ENCODE measurements around the gene TESMIN. TPM values are rescaled to one million over a fixed set of nuclear protein-coding genes. Genes with fewer than 3 reads are reported as not detected.

TESMIN gene
- total RNA-seq, 4 donors from 2014 or later: 1.00 to 7.5 (median 4.2) TPM

DNA sequence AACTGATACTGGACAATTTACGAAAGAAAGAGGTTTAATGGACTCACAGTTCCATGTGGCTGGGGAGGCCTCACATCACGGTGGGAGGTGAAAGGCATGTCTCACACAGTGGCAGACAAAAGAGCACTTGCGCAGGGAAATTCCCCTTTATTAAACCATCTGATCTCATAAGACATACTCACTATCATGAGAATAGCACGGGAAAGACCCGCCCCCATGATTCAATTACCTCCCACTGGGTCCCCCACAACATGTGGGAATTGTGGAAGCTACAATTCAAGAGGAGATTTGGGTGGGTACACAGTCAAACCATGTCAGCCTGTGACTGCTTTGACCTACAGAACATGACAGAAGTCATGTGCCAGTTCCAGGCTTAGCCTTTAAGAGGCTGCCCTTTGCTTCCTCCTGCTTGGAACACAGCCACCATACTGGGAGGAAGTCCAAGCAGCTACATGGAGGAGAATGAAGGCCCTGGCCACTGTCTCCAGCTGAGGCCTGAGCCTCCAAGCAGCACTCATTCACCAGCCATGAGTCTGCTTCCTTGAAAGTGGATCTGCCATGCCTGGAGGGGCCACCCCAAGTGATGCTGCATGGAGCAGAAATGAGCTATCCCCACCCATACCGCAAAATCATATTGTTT is 77.9 kb downstream of the TESMIN start:
- Histone ChIP-seq H3K36me3 (no peaks in the 10 kb centered on the region), H3K9me3 (no peaks in the 10 kb centered on the region), H3K27me3 (peaks cover 4% of the 10 kb centered on the region), H3K27ac (no peak overlapping the region), H3K4me3 (no peak overlapping the region), H3K4me1 (no peaks in the 10 kb centered on the region)
- WGBS, 2 donors (ENCODE audit: low coverage in 1 of 2): 82% methylated on average over 6 of the region's 6 CpGs; no CpG with 5 or more reads in 1 of the 2 donors
- intact Hi-C loops (cut with DNase I; ENCODE audit: low total_unique reads): no loop called here
- TF ChIP-seq EP300 (IDR thresholded peaks at IDR 0.05; ENCODE audit: low read depth) (no peak), POLR2AphosphoS5 (IDR thresholded peaks at IDR 0.05) (no peak)
- in situ Hi-C loops (cut with MboI; ENCODE audit: low pct_ligation_motif_present in 1 of 4, low pct_unique_long_range_greater_than_20kb in 1 of 4, low sequenced_read_pairs in 3 of 4): no loop called here
- DNase-seq: no peak

DNA sequence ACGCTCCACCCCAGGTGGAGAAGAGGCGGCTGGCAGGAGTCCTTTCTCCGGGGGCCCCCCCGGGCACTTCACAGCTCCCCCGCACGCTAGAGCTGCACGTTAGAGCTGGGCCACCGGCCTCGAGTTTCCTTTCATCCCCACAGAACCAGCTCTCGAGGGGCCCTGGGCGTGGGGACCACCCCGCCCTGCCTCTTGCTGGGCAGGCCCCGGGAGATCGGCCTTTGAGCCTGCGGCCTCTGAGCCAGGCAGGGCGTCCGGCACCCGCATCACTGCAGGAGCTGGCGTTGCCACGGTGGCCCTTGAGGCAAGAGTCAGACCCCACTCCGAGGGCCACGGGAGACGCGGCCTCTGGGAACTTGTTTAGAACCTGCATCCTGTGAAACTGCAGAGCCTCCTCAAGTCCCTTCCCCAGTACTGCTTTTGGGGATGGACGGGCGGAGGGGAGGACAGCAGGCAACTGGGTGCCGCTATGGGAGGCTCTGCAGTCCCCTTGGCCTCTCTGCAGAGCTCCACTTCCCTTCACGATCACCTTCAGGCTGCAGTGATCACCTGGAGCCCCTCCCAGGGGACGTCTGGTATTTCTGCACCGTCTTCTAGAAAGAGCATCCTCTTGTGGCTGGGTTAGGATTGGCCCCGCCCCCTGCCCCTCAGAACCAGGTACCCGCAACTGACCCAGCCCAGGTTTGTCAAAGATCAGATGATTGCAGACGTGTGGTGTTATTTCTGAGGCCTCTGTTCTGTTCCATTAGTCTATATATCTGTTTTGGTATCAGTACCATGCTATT is 80.9 kb downstream of the TESMIN start:
- TF ChIP-seq CTCF (IDR thresholded peaks at IDR 0.05): no peak
- Histone ChIP-seq H3K4me3 (no peak overlapping the region), H3K27ac (no peak overlapping the region), H3K27me3 (no peaks in the 10 kb centered on the region), H3K9me3 (no peaks in the 10 kb centered on the region), H3K36me3 (no peaks in the 10 kb centered on the region), H3K4me1 (no peaks in the 10 kb centered on the region)
- intact Hi-C loops (cut with DNase I; ENCODE audit: low total_unique reads): no loop called here
- 85% methylated on average over 31 of the region's 33 CpGs; no CpG with 5 or more reads in 1 of the 2 donors for WGBS, 2 donors (ENCODE audit: low coverage in 1 of 2)
- no peak for DNase-seq
- in situ Hi-C loops (cut with MboI; ENCODE audit: low pct_ligation_motif_present in 1 of 4, low pct_unique_long_range_greater_than_20kb in 1 of 4, low sequenced_read_pairs in 3 of 4): no loop called here

- no peak for TF ChIP-seq POLR2AphosphoS5 (IDR thresholded peaks at IDR 0.05)
- no peak for TF ChIP-seq POLR2A (IDR thresholded peaks at IDR 0.05)
- no peak for TF ChIP-seq CTCF (IDR thresholded peaks at IDR 0.05)
- TF ChIP-seq EP300 (IDR thresholded peaks at IDR 0.05; ENCODE audit: low read depth): no peak
- DNase-seq: no peak
- H3K36me3 ChIP-seq: no peaks in the 10 kb centered on the region
- H3K27me3 ChIP-seq: no peaks in the 10 kb centered on the region
- in situ Hi-C loops (cut with MboI; ENCODE audit: low pct_ligation_motif_present in 1 of 4, low pct_unique_long_range_greater_than_20kb in 1 of 4, low sequenced_read_pairs in 3 of 4) (no loop called here), intact Hi-C loops (cut with DNase I; ENCODE audit: low total_unique reads) (no loop called here)
- no peaks in the 10 kb centered on the region for H3K4me1 ChIP-seq
- no peak overlapping the region for H3K27ac ChIP-seq
- no peak overlapping the region for H3K4me3 ChIP-seq
- WGBS, 2 donors (ENCODE audit: low coverage in 1 of 2): 84 to 86% methylated on average over 11 to 24 of the region's 27 CpGs
- no peaks in the 10 kb centered on the region for H3K9me3 ChIP-seq
Measured at GRCh38 chr11:68669301-68670090, 81.8 kb downstream of the TESMIN start.

DNA sequence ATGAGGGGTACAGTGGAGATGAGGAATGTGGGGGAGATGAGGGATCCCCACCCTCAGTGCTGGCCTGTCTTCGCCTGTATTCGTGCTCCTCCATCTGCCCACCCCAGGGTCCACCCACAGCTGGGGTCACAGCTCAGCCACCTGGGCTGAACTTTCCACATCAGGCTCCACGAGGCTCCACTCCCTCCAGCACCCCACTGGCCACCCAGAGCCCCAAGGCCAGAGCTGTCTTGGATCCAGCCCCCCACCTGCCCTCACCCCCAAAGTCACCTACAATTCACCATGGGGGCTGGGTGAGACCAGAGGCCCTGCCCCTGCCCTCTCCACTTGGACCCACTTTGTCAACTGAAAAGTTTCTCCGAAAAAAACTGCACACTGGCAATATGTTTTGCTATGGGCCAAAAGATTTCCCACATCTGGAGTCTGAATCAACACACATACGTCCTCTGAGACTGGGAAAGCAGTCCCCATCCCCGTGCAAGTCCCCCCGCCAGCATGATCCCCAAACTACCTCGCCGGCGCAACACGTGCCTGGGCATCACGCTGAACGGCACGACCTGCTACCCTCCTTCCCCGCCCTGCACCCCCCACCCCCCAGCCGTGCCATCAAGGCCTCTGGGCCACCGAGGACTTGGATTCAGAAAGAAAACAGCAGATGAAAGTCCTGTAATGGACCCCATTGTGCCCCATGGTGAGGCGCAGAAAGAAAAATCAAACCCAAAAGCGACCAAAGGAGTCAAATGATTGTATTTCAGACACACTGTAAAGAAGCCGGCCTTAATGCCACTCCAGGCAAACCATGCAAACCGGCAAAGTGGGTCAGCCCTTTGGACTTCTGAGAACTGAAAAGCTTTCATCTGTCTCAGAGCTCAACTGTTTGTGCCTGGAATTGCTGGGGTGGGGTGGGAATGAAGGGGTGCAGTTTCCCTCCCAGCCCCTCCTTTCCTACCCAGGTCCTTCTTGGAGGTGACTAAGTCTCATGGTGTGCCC is 83.5 kb downstream of the TESMIN start:
- H3K27me3 ChIP-seq: no peaks in the 10 kb centered on the region
- 49% methylated on average over 21 of the region's 21 CpGs; no CpG with 5 or more reads in 1 of the 2 donors for WGBS, 2 donors (ENCODE audit: low coverage in 1 of 2)
- no peaks in the 10 kb centered on the region for H3K4me1 ChIP-seq
- no peaks in the 10 kb centered on the region for H3K36me3 ChIP-seq
- intact Hi-C loops (cut with DNase I; ENCODE audit: low total_unique reads): no loop called here
- no peak overlapping the region for H3K4me3 ChIP-seq
- in situ Hi-C loops (cut with MboI; ENCODE audit: low pct_ligation_motif_present in 1 of 4, low pct_unique_long_range_greater_than_20kb in 1 of 4, low sequenced_read_pairs in 3 of 4): no loop called here
- H3K27ac ChIP-seq: no peak overlapping the region
- H3K9me3 ChIP-seq: no peaks in the 10 kb centered on the region
- DNase-seq: no peak
- TF ChIP-seq CTCF (IDR thresholded peaks at IDR 0.05): no peak
- no peak for TF ChIP-seq EP300 (IDR thresholded peaks at IDR 0.05; ENCODE audit: low read depth)
- TF ChIP-seq POLR2AphosphoS5 (IDR thresholded peaks at IDR 0.05): no peak
- no peak for TF ChIP-seq POLR2A (IDR thresholded peaks at IDR 0.05)

Measured in transverse colon (tissue), 4 donors.